GM19035 (cell line): ENCODE results near the gene LSM4.
"Not testable (repeated sequence)": the region's sequence is repeated elsewhere in the genome, so short reads cannot be mapped to it uniquely, and the experiment has no call there.

ENCODE experiments used
- ATAC-seq: cut with Tn5 transposase; IDR thresholded peaks from one replicate; pipeline ENCODE4 v1.9.1; 2021; ENCODE audit not compliant: unreplicated experiment

LSM4 gene

DNA sequence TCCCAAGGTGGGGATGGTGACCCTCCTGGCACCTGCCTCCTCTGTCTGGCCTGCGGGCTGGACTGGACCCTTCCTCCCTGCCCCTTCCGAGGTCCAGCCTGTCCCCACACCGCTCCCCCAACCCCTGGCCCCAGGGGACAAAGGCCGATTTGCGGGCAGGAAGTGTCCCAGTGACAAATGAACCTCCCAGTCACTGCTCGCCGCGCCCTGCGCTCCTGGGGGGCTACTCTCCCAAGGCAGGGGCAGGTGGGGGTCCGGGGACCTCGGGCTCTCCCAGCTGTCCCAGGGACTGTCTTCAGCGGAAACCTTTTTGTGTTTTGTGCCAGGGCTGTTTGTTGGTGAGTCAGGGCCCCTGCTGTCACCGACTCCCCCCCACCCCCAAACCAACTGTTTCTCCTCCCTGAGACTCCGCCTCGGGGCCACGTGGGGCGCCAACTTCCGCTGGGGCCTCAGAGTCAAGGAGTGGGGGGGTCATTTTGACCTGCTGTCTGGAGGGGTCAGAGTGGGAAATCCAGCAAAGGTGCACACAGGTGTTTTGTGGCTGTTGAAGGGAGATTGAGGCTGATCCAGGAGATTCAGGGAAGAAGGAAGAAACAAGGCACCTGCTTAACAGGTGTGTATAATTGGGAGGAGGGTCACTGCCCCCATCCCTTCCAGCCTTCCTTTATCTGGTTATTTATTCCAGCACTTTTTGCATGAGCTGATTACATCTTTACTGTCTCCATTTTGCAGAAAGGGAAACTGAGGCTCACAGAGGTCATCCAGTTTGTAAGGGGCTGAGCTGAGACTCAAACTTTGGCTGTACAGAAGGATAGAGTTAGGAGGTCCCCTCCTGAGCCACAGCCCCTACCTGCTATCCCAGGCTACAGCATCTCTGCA is 18.4 kb upstream of the LSM4 start:
- ATAC-seq, result peak; percentile 38

DNA sequence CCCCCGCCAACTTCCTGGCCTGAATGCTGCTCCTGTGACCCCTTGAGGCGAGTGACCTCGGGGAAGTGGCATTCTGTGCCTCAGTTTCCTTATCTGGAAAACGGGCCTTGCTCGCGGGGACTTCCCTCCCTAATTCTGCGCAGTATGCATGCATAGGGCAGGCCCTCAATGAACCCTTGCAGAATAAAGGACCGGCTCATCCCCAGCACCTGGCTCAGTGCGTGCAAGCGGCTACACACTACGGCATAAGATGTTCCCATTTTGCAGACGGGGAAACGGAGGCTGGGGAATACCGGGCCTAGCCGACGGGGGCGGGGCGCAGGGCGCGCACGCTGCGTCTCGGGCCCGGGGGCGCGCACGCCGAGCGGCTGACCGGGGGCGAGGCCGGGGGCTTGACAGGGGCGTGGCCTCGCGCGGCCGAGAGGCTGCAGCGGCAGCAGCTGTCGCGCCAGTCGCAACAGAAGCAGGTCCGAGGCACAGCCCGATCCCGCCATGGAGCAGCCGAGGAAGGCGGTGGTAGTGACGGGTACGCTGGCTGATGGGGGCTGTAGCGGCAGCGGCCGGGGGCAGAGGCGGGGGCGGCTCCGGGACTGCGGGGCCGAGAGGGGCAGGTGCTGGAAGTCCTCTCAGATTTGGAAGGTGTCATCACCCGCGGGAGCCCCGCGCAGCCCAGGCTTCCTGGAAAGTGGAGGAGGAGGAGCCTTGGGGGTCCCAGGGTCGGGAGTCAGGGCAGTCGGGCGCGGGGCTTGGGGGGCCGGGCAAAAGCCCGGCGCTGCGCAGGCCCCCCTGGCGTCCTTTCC is 17.5 kb upstream of the LSM4 start, which contains the start of gene PGPEP1:
TSS of gene PGPEP1 (plus strand) at position 409 of the 800 bp plus-strand sequence. CDS start at position 493, 84 bp downstream.
- peak; percentile 68 for ATAC-seq

DNA sequence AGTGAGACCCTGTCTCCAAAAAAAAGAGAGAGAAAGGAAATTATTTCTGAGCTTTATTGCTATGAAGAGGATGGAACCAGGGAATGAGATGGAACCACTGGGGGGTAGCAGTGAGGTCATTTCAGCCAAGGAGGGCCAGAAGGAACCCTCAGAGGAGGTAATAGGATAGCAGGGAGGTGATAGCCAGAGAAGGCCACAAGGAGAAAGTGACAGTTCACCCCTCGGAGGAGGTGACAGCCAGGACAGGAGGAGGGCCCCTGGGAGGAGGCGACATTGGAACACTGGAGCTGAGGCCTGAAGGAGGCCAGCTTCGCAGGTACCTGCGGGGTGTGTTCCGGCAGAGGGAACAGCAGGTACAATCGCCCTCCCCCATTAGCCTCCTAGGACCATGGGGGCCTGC is 16.8 kb upstream of the LSM4 start:
- ATAC-seq, result no peak

DNA sequence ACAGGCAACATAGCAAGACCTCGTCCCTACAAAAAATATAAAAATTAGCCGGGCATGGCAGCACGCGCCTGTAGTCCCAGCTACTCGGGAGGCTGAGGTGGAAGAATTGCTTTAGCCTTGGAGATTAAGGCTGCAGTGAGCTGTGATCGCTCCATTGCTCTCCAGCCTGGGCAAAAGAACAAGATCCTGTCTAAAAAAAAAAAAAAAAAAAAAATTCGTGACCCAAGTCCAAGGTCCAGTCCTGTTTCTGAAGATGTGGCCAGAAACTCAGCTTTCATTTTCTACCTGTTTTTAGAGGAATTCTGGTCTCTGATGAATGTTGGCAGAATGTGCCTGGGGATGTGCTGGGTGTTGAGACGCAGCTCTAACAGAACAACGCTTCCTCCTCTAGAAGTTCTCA is 15.7 kb upstream of the LSM4 start:
- ATAC-seq, result no peak

DNA sequence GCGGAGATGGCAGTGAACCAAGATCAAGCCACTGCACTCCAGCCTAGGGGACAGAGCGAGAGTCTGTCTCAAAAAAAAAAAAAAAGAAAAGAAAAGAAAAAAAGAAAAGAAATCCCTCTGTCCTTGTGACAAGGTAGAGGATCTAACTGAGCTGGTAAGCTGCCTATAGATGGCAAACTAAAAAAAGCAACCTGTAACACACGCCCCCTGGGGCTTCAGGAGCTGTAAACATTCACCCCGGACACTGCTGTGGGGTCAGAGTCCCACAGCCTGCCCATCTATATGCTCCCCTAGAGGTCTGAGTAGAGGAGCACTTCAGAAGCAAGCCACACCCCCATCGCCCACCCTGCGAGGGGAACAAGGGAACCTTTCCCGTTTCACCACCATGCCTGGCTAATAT is 13.2 kb upstream of the LSM4 start:
- no peak for ATAC-seq

DNA sequence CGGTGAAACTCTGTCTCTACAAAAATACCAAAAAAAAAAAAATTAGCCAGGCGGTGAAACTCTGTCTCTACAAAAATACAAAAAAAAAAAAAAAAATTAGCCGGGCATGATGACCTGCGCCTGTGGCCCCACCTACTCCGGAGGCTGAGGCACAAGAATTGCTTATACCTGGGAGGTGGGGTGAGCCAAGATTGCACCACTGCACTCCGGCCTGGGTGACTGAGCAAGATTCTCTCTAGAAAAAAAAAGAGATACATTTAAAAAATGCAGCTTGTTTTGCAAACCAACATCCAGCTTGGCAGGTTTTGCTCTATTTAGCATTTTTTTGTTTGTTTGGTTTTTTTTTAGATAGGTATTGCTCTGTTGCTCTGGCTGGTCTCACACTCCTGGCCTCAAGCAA is 10.8 kb upstream of the LSM4 start:
- ATAC-seq, result no peak

DNA sequence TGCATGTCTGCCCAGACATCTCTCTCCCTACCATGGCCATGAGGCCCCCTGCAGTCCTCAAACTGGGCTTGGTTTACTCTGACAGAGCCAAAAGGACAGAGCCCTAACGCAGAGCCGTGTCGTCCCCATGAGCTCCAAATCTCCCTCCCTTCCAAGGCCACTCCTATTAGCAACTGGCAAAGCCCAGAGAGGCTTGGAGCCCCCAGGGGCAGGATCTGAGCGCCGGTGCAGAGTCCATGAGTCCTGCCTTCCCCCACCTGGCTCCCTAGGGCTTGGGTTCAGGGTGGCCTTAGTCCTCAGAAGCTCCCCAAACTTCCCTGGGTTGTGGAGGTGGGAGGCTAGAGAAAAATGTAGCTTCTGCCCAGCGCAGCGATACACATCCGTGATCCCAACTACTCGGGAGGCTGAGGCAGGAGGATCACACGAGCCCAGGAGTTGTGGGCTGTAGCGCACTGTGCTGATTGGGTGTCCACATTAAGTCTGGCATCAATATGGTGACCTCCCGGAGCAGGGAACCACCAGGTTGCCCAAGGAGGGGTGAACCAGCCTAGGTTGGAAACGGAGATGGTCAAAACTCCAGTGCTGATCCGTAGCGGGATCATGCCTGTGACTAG is 10.1 kb upstream of the LSM4 start:
- no peak for ATAC-seq

DNA sequence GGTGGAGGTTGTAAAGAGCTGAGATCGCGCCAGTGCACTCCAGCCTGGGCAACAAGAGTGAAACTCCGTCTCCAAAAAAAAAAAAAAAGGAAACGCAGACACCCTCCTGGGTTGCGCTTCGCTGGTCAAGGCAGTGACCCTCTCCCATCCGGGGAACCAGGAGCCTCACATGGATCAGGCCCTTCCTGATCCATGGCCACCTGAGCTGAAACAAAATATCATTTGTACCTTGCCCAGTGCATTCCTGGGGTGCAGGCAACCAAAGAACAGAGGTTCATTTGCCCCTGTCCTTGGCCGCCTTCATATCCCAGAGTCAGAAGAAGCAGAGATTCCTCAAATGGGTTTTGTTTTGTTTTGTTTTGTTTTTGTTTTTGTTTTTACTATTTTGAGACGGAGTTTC is 8.0 kb upstream of the LSM4 start:
- no peak for ATAC-seq

DNA sequence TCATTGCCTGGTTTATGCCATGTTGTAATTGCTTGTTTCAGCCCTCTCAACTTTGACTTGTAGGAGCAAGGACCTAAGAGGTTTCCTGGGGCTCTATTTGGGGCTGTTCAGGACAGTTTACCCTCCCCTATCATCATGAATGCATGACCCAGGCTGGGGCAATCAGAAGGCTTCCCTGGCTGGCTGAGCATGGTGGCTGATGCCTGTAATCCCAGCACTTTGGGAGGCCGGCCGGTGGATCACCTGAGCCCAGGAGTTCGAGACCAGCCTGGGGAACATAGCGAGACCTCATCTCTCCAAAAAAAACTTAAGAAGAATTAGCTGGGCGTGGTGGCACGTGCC is 6.1 kb upstream of the LSM4 start:
- no peak for ATAC-seq

DNA sequence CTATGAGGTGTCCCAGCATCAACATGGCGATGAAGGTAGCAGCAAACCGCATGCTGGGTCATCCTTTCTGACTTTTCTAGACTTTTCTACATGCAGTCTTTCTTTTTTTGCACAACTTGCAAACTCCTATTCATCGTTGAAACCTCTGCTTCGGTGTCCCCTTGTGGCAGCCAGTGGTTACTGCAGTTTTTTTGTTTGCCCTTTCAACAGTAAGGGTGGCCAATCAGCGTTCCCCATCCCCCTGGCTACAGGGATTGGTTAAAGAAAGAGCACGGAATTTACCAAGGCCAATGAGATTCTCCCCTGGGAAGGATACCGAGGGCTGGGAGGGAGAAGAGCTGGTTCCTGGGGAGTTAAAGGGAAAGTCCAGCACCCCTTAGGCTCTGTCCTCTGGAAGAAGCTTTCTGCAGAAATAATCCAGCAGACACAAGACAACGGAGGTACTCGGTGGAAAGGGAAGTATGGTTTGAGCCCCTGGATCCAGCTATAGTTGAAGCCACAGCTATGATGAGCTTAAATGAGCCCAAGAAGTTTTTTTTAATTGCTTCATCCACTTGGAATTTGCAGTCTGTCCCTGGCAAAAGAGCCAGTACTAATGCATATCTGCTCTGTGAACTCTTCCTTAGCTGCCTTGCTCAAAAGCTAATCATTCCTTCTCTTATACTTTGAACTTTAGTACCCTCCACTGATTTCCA is 5.6 kb upstream of the LSM4 start:
- peak; percentile 75 for ATAC-seq

DNA sequence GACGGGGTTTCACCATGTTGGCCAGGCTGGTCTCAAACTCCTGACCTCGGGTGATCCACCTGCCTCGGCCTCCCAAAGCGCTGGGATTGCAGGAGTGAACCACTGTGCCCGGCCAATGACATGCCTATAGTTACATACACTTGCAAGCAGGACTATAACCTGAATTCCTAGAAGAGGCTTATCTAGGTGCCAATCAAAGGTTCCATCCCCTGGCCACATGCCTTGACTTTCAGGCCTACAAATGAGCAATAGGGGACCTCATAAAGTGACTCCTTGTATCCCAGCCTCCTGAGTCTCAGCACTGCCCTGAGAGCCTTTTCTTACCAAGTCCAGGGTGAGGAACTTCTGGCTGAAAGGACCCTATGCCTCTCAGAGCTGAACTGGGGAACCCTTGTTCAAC is 3.9 kb upstream of the LSM4 start:
- ATAC-seq, result no peak

DNA sequence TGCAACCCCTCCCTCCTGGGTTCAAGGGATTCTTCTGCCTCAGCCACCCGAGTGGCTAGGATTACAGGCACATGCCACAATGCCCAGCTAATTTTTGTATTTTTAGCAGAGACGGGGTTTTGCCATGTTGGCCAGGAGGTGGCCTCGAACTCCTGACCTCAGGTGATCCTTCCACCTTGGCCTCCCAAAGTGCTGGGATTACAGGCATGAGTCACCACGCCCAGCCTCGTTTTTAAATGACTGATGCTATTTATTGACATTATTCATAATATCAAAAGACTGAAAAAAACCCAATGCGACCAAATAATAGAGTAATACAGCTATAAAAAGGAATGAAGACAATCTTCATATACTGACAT is 1.5 kb upstream of the LSM4 start:
- not testable (repeated sequence) for ATAC-seq

DNA sequence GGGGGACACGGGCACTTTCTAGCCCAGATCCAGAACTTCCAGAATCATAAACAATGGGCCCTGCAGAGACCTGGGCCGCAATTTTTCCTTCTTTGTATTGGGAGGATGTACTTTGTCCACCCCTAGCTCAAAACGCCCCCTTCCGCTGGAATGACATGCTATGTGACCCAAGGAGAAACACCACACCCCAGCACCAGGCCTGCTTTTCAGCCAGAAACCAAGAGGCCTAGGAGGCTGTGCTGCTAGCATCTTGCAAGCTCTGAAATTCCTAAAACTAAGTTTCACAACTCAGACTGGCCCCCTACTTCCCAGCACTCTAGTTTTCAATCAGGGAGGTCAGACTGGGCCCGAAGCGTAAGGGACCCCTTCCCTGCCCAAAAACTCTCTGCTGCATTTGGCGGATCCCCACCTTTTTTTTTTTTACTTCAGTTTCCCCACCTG is 538 bp downstream of the LSM4 start:
- no peak for ATAC-seq

DNA sequence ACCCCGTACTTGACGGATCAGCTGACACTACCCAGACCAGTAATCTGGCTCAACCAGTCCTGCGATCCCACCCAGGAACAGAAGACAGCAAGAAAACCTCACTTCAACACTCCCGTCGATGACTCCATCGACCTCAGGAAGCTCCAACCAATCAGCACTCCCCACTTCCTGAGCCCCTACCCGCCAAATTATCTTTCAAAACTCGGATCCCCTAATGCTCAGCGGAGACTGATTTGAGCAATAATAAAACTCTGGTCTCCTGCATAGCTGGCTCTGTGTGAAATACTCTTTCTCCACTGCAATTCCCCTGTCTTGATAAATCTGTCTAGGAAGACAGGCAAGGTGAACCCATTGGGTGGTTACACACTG is 1.2 kb downstream of the LSM4 start:
- no peak for ATAC-seq

DNA sequence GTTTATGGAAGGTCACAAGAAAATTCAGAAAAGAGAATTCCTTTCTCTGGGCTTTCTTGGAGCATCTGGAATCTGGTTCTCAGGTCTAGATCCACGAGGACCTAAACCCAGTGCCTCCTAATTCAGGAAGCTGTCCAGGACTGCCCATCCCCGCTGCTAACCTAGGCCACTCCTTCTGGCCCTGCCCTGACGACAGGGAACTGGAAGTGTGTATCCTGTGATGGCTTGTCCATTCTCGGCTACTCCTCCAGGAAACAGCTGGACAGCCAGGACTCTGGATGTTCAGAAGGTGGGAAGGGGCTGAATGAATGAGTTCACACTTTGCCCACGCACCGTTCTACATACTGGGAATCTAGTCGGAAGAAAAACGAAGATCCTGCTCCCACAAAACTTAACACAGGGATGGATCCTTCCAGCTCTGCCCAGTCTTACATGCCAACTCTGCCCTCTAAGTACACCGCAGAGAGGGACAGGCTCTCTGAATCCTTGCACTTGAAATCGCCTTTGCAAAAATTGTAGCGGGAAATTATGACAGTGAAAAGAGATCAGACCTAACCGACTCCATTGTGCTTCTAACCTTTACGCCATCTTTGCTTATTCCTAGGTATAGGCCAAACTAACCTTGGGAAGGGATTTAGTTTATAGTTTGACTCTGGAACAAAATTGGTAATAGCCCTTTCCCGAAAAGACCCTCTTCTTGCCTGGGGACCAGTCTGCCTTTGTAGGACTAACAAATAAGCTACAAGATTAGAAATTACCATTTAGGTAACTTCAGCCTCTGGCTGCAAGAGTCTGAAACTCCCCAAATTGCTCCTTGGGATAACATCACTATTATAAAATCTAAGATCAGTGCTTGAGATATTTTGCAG is 1.8 kb downstream of the LSM4 start:
- ATAC-seq, result no peak

DNA sequence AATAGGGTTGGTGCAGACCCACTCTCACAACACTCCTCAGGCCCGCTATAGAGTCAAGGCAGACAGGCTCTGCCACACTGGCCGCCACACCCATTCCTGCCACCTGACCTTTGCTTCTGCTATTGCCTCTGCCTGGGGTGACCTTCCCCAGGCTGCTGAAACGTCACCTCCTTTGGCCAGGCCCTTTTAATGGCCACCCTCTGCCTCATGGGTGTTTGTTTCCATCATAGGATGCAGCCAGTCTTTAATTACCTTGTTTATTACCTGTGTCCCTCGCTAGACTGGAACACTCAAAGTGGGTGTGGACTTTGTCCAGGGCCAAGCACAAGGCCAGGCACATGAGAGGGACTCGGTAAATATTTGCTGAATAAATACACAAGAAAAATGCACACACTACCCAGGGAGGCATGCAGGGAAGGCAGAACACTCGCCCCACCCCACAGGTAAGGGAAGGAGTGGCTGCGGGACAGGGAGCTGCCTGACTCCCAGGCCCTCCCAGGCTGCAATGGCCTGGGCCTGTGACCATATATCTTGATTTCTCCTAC is 3.2 kb downstream of the LSM4 start:
- no peak for ATAC-seq

DNA sequence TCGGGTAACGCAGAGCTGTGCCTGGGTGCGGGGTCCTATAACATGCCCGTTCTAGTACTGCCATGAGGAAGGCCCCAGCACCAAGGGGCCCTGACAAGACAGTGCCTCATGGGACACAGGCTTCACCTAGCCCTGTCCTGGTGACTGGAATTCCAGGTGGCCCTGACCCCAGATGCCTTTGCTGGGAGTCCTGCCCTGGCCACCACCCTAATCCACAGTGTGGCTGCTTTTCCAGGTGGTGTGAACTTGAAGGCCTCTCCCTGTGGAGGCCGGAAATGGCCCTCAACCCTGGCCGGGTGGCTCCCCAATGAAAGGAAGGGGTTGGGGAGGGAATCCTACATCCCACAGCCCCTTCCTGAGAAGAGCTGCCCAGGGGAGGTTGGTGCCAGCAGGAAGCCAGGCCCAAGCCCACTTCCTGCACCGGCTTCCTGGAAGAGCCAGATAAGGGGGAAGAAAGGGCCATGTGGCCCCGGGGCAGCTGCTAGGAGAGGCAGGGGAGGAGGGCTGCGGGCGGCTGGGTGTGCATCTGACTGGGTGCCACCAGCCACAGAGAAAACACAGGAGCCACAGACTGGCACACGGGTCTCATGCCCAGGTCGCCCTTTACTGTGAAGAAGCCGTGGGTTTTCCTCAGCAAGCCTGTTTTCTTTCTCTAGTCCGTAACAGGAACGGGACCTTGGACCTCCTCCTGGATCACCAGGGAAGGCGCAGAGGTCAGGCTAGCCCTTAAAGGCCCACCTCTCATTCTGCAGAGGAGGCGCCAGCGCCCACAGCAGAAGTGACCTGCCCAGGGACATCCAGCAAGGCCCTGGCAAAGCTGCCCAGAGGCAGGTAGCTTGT is 4.7 kb downstream of the LSM4 start:
- no peak for ATAC-seq

DNA sequence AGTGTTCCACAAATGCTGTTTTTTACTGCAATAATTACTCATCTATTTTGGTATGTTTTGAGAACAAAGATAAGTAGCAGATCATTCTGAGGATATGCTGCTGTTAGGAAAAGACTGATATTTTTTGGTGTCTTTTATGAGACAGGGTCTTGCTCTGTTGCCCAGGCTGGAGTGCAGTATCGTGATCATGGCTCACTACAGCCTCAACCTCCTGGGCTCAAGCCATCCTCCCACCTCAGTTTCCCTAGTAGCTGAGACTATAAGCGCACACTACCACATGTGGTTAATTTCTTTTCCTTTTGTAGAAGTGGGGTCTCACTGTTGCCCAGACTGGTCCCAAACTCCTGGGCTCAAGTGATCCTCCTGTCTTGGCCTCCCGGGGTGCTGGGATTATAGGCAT is 9.5 kb downstream of the LSM4 start:
- no peak for ATAC-seq

DNA sequence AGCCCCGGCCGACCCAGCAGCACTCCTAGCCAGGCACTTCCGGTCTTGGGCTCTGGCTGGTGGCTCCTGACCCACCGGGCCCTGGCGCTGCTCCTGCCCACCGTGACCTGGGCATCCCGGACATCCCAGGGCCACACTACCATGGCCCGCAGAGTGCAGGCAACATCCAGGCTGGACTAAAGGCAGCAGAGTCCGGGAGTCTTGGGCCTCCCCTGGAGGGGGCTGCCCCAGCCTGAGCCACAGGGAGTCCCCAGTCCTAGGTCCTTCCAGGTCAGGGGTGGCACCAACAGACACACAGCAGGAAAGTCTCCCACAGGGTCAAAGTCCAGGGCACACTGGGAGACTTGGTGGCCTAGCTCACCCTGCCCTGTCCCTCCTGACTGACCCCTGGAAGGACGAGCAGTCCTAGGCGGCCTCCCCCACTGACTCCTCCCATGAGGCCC is 10.8 kb downstream of the LSM4 start:
- no peak for ATAC-seq
